H1 (cell line): ENCODE measurements around the gene PDP2. TPM values are rescaled to one million over a fixed set of nuclear protein-coding genes. Genes with fewer than 3 reads are reported as not detected.

Experiments
- CTCF ChIA-PET: fragments of 300-600 bp; sonication (Branson Sonifier 250); formaldehyde crosslinking; loops from one replicate; lab custom pipeline; 2021; ENCODE audit not compliant: partially characterized antibody; lab: Charles Lee
- POLR2A ChIA-PET: fragments of 300-600 bp; sonication (Branson Sonifier 250); formaldehyde crosslinking; loops from one replicate; lab custom pipeline; 2021; ENCODE audit warnings: inconsistent platforms; ENCODE audit not compliant: partially characterized antibody; lab: Charles Lee
- DNase-seq, 2 experiments: peaks; one replicate each; pipeline versions ENCODE4 v3.0.0 to v3.0.0-alpha.2; 2010 to 2022; ENCODE audit warnings: low spot score in 2 of 2, low read depth in 1 of 2, mixed read lengths in 1 of 2
- FAIRE-seq: peaks from 2 replicates; lab custom pipeline; 2011; peaks lifted over from hg19 to GRCh38; lab: Jason Lieb, UNC
- H2AFZ ChIP-seq: 2 replicates; pipeline ENCODE4 v1.8.1; 2012; ENCODE audit warnings: low read length, inconsistent platforms
- H2AK5ac ChIP-seq: 2 replicates; pipeline ENCODE4 v1.6.1; 2013; ENCODE audit warnings: low read depth, low read length
- H2BK120ac ChIP-seq: replicated peaks from 2 replicates; pipeline ENCODE3; 2013; ENCODE audit warnings: low read depth, low read length, inconsistent platforms
- H2BK12ac ChIP-seq: 2 replicates; pipeline ENCODE4 v1.6.1; 2013; ENCODE audit warnings: low read depth, low read length
- H2BK15ac ChIP-seq: 2 replicates; pipeline ENCODE4 v1.6.1; 2013; ENCODE audit warnings: low read length
- H2BK20ac ChIP-seq: 2 replicates; pipeline ENCODE4 v1.6.1; 2013; ENCODE audit warnings: low read length
- H2BK5ac ChIP-seq: 2 replicates; pipeline ENCODE4 v1.6.1; 2013; ENCODE audit warnings: low read depth, low read length
- H3K14ac ChIP-seq: 2 replicates; pipeline ENCODE4 v1.6.1; 2013; ENCODE audit warnings: inconsistent platforms; ENCODE audit not compliant: insufficient read length
- H3K18ac ChIP-seq: 2 replicates; pipeline ENCODE4 v1.6.1; 2013; ENCODE audit warnings: low read length; ENCODE audit errors: extremely low read depth
- H3K23ac ChIP-seq: 2 replicates; pipeline ENCODE4 v1.6.1; 2013; ENCODE audit warnings: inconsistent platforms; ENCODE audit not compliant: insufficient read length
- H3K23me2 ChIP-seq: 2 replicates; pipeline ENCODE4 v1.6.1; 2013; ENCODE audit warnings: low read depth, low read length
- H3K27ac ChIP-seq: 2 replicates; pipeline ENCODE4 v1.6.1; 2011; ENCODE audit warnings: low read depth, low read length, inconsistent platforms
- H3K27me3 ChIP-seq, 4 experiments: replicated peaks in 1 of 4; 1 replicate in 1 of 4; 2 replicates in 3 of 4; pipeline versions ENCODE4 v1.6.1 to v1.8.1; 2011 to 2013; ENCODE audit warnings: low read length in 3 of 4, mild to moderate bottlenecking in 3 of 4, inconsistent platforms in 2 of 4, mixed read lengths in 2 of 4, moderate library complexity in 1 of 4; ENCODE audit not compliant: control insufficient read depth in 3 of 4, insufficient read depth in 3 of 4; ENCODE audit errors: extremely low read depth in 1 of 4
- H3K36me3 ChIP-seq, 4 experiments: 2 replicates each; pipeline versions ENCODE4 v1.6.1 to v1.8.1; 2011 to 2013; ENCODE audit warnings: mild to moderate bottlenecking in 4 of 4, low read length in 3 of 4, moderate library complexity in 2 of 4, control low read depth in 1 of 4, inconsistent platforms in 1 of 4; ENCODE audit not compliant: insufficient read depth in 4 of 4, control insufficient read depth in 2 of 4
- H3K4ac ChIP-seq: replicated peaks from 2 replicates; pipeline ENCODE3; 2013; ENCODE audit warnings: low read length, low read depth, mixed read lengths, inconsistent platforms; ENCODE audit not compliant: insufficient read length
- H3K4me1 ChIP-seq, 4 experiments: replicated peaks in 1 of 4; 1 replicate in 1 of 4; 2 replicates in 3 of 4; pipeline versions ENCODE4 v1.6.1 to v1.8.1; 2011 to 2013; ENCODE audit warnings: low read length in 3 of 4, inconsistent platforms in 2 of 4, mixed read lengths in 1 of 4; ENCODE audit not compliant: insufficient read depth in 4 of 4, control insufficient read depth in 3 of 4
- H3K4me2 ChIP-seq, 2 experiments: 2 replicates each; pipeline versions ENCODE4 v1.6.1 to v1.8.1; 2011 to 2013; ENCODE audit warnings: low read depth in 2 of 2, low read length in 2 of 2, control low read depth in 1 of 2, inconsistent platforms in 1 of 2, mild to moderate bottlenecking in 1 of 2; ENCODE audit not compliant: insufficient read depth in 1 of 2
- H3K4me3 ChIP-seq, 4 experiments: fragments of 200-600, 300-600 bp in 1 of 4; sonication (generic), shearing (Covaris generic), sonication (Bioruptor Twin) in 1 of 4; 2 replicates each; pipeline versions ENCODE4 v1.5.1 to v1.8.1; 2011 to 2016; ENCODE audit warnings: low read length in 4 of 4, low read depth in 3 of 4, control low read depth in 2 of 4, inconsistent platforms in 2 of 4, mild to moderate bottlenecking in 2 of 4, mixed read lengths in 1 of 4, moderate library complexity in 1 of 4; ENCODE audit not compliant: insufficient read depth in 2 of 4; ENCODE audit errors: extremely low read depth in 1 of 4
- H3K56ac ChIP-seq: replicated peaks from 2 replicates; pipeline ENCODE3; 2013; ENCODE audit warnings: low read depth, mild to moderate bottlenecking, mixed read lengths, low read length, inconsistent platforms; ENCODE audit not compliant: insufficient read length
- H3K79me1 ChIP-seq: 2 replicates; pipeline ENCODE4 v1.6.1; 2013; ENCODE audit warnings: low read depth, low read length, control low read depth
- H3K79me2 ChIP-seq, 2 experiments: 2 replicates each; pipeline versions ENCODE4 v1.6.1 to v1.8.1; 2012 to 2013; ENCODE audit warnings: low read length in 2 of 2, mild to moderate bottlenecking in 2 of 2, inconsistent platforms in 1 of 2; ENCODE audit not compliant: insufficient read depth in 2 of 2, control insufficient read depth in 1 of 2
- H3K9ac ChIP-seq, 4 experiments: replicated peaks in 1 of 4; 1 replicate in 1 of 4; 2 replicates in 3 of 4; pipeline versions ENCODE4 v1.6.1 to v1.8.1; 2011 to 2013; ENCODE audit warnings: low read depth in 3 of 4, low read length in 3 of 4, control low read depth in 2 of 4, mild to moderate bottlenecking in 2 of 4, moderate library complexity in 2 of 4, inconsistent platforms in 1 of 4; ENCODE audit errors: extremely low read depth in 1 of 4
- H3K9me3 ChIP-seq, 2 experiments: 2 replicates each; pipeline versions ENCODE4 v1.6.1 to v1.8.1; 2012 to 2013; ENCODE audit warnings: mild to moderate bottlenecking in 2 of 2, moderate library complexity in 2 of 2, control low read depth in 1 of 2, inconsistent platforms in 1 of 2, low read depth in 1 of 2, low read length in 1 of 2, mixed read lengths in 1 of 2; ENCODE audit not compliant: insufficient read depth in 2 of 2
- H4K20me1 ChIP-seq, 2 experiments: replicated peaks in 1 of 2; 2 replicates each; pipeline versions ENCODE3 to v1.8.1; 2011 to 2013; ENCODE audit warnings: inconsistent platforms in 2 of 2, low read length in 2 of 2, mild to moderate bottlenecking in 1 of 2; ENCODE audit not compliant: insufficient read depth in 2 of 2, control insufficient read depth in 1 of 2
- H4K5ac ChIP-seq: 2 replicates; pipeline ENCODE4 v1.6.1; 2013; ENCODE audit warnings: low read length, low read depth, mixed read lengths, inconsistent platforms; ENCODE audit not compliant: insufficient read length
- H4K8ac ChIP-seq: 2 replicates; pipeline ENCODE4 v1.8.0; 2013; ENCODE audit warnings: mild to moderate bottlenecking, moderate library complexity, low read length, inconsistent platforms; ENCODE audit not compliant: insufficient read depth; ENCODE audit errors: extremely low read depth
- H4K91ac ChIP-seq: replicated peaks from 2 replicates; pipeline ENCODE3; 2013; ENCODE audit warnings: low read length, mixed read lengths, inconsistent platforms; ENCODE audit not compliant: insufficient read length
- CEBPB ChIP-seq: IDR thresholded peaks from 2 replicates; pipeline ENCODE4 v1.6.1; 2012; ENCODE audit warnings: low read depth, low read length
- WGBS, 2 experiments: shearing (Covaris generic) in 1 of 2; methylation state at CpG; one replicate each; pipeline versions ENCODE4 v1.1.6 to v1.1.7; 2013 to 2015; ENCODE audit warnings: low lambda C conversion rate in 2 of 2, mixed read lengths in 2 of 2, inconsistent platforms in 1 of 2, low coverage in 1 of 2, missing lambda C conversion rate in 1 of 2; ENCODE audit not compliant: insufficient replicate concordance in 2 of 2, insufficient coverage in 1 of 2, insufficient read length in 1 of 2; ENCODE audit errors: extremely low coverage in 1 of 2, missing lambda C conversion rate in 1 of 2; 5-methylcytosine and 5-hydroxymethylcytosine counted together
- polyA plus RNA-seq, 7 experiments: library from polyadenylated mRNA; depleted of rRNA in 3 of 7; stranded (reverse) in 5 of 7; unstranded in 2 of 7; fragments of >200 nt in 5 of 7; fragments of 200-250 nt in 2 of 7; gene quantifications; 1 replicate in 5 of 7; 2 replicates in 1 of 7; 4 replicates in 1 of 7; pipeline versions ENCODE4 v1.2.1 to v1.2.3, GENCODE V29; 2011 to 2013; ENCODE audit warnings: missing spikeins in 2 of 7, mixed read lengths in 2 of 7
- total RNA-seq: library from RNA; stranded (reverse); fragmentation: NEBNext Ultra II Directional; extraction: Animal tissue kit (Norgen Biotek cat#: 25700); gene quantifications from 2 replicates; pipeline ENCODE4 v1.2.1, GENCODE V29; 2021

The PDP2 gene
- total and polyA plus RNA-seq, 2 of the 8 experiments (the other 6 are each of a cell fraction or from before 2014, with no cell fraction given) = 11.7 to 36.5 TPM

DNA sequence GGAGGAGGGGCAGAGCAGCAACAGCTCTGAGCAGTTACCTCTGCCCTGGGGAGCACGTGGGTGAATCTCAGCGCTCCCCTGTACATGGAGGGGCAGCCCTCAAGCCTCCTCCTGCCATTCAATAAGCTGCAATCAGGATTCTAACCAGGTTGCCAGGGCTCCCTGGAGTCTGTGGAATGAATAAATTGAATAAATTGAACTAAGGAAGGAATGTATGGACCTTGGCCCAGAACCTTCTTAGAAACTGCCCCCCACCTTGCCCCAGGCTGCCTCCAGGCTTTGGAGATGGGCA is 39.9 kb downstream of the PDP2 start:
- no peak overlapping the region for H3K14ac ChIP-seq
- no peaks in the 10 kb centered on the region; a peak in 1 of 7 replicates for H3K4me1 ChIP-seq
- ChIA-PET CTCF (interaction anchor here (0.8 to 42.0 kb wide), 5 partner anchors 5 to 92 kb away, joined by 3 to 1009 read pairs (median 5); partner anchors contain the start of genes CDH16, PDP2 and RRAD), POLR2A (interaction anchor here (1.3 kb wide), 2 partner anchors 13 to 16 kb away, joined by 3 read pairs; no protein-coding TSS in a partner anchor)
- H2AK5ac ChIP-seq = no peak overlapping the region
- no peak overlapping the region for H2BK20ac ChIP-seq
- no peaks in the 10 kb centered on the region for H3K79me2 ChIP-seq
- H3K27ac ChIP-seq = no peak overlapping the region
- peaks cover 2% of the 10 kb centered on the region; the same call in 1 of the 2 replicates for H3K79me1 ChIP-seq
- peaks cover 0 to 4% of the 10 kb centered on the region in 2 experiments for H4K20me1 ChIP-seq
- WGBS, 2 experiments = 71% methylated on average over 2 of the region's 2 CpGs; no CpG with 5 or more reads in 1 of the 2 experiments
- no peak overlapping the region for H3K56ac ChIP-seq
- H3K4me2 ChIP-seq = no peak overlapping the region
- no peak overlapping the region for H2AFZ ChIP-seq
- no peak overlapping the region for H4K5ac ChIP-seq
- H3K27me3 ChIP-seq = peaks cover 9 to 24% (median 18%) of the 10 kb centered on the region in 4 experiments; a peak in 6 of 7 replicates
- no peak overlapping the region for H2BK5ac ChIP-seq
- no peak overlapping the region for H2BK12ac ChIP-seq
- no peaks in the 10 kb centered on the region for H3K9me3 ChIP-seq
- H3K4ac ChIP-seq = no peak overlapping the region
- H3K23ac ChIP-seq = no peak overlapping the region
- no peak overlapping the region for H4K91ac ChIP-seq
- H2BK15ac ChIP-seq = no peak overlapping the region
- no peak for FAIRE-seq
- peaks cover 3% of the 10 kb centered on the region; the same call in 1 of the 2 replicates for H3K23me2 ChIP-seq
- no peaks in the 10 kb centered on the region for H3K36me3 ChIP-seq
- TF ChIP-seq CEBPB = no peak
- no peak for DNase-seq
- H3K4me3 ChIP-seq = no peak overlapping the region
- no peak overlapping the region for H4K8ac ChIP-seq
- H3K18ac ChIP-seq = no peak overlapping the region
- H2BK120ac ChIP-seq = no peak overlapping the region
- no peak overlapping the region for H3K9ac ChIP-seq
